Measurements from ENCODE around the gene NT5C1A.

NT5C1A gene

GRCh38 chr1:39663559-39663958, 8.3 kb downstream of the NT5C1A start:
- DNase-seq (ENCODE audit: low read depth in 2 of 2, low spot score in 1 of 2), result no peak

GRCh38 chr1:39662861-39663260, 9.0 kb downstream of the NT5C1A start:
- DNase-seq (ENCODE audit: low read depth in 2 of 2, low spot score in 1 of 2), result no peak

GRCh38 chr1:39659538-39659937, 12.4 kb downstream of the NT5C1A start:
- DNase-seq (ENCODE audit: low read depth in 2 of 2, low spot score in 1 of 2), result no peak

GRCh38 chr1:39659110-39659509, 12.8 kb downstream of the NT5C1A start:
- DNase-seq (ENCODE audit: low read depth in 2 of 2, low spot score in 1 of 2), result no peak

GRCh38 chr1:39657923-39658485, 13.9 kb downstream of the NT5C1A start:
- DNase-seq (ENCODE audit: low read depth in 2 of 2, low spot score in 1 of 2), result peak in 1 of 2 donors; percentile 15

- no peak for DNase-seq (ENCODE audit: low read depth in 2 of 2, low spot score in 1 of 2)
Observed at GRCh38 chr1:39657402-39657801, 14.5 kb downstream of the NT5C1A start.

- no peak for DNase-seq (ENCODE audit: low read depth in 2 of 2, low spot score in 1 of 2)
Observed at GRCh38 chr1:39656391-39656790, 15.5 kb downstream of the NT5C1A start.

GRCh38 chr1:39655578-39656268, 16.2 kb downstream of the NT5C1A start:
- DNase-seq (ENCODE audit: low read depth in 2 of 2, low spot score in 1 of 2), result no peak

GRCh38 chr1:39654291-39654690, 17.6 kb downstream of the NT5C1A start:
- DNase-seq (ENCODE audit: low read depth in 2 of 2, low spot score in 1 of 2), result no peak

GRCh38 chr1:39653546-39654031, 18.3 kb downstream of the NT5C1A start:
- DNase-seq (ENCODE audit: low read depth in 2 of 2, low spot score in 1 of 2), result peak; percentile 52 to 53

GRCh38 chr1:39652554-39652953, 19.4 kb downstream of the NT5C1A start:
- no peak for DNase-seq (ENCODE audit: low read depth in 2 of 2, low spot score in 1 of 2)

GRCh38 chr1:39652105-39652504, 19.8 kb downstream of the NT5C1A start:
- no peak for DNase-seq (ENCODE audit: low read depth in 2 of 2, low spot score in 1 of 2)

GRCh38 chr1:39650431-39650830, 21.5 kb downstream of the NT5C1A start:
- no peak for DNase-seq (ENCODE audit: low read depth in 2 of 2, low spot score in 1 of 2)

GRCh38 chr1:39649636-39650185, 22.2 kb downstream of the NT5C1A start:
- no peak for DNase-seq (ENCODE audit: low read depth in 2 of 2, low spot score in 1 of 2)

GRCh38 chr1:39648496-39648895, 23.4 kb downstream of the NT5C1A start:
- no peak for DNase-seq (ENCODE audit: low read depth in 2 of 2, low spot score in 1 of 2)

GRCh38 chr1:39647247-39647646, 24.7 kb downstream of the NT5C1A start:
- no peak for DNase-seq (ENCODE audit: low read depth in 2 of 2, low spot score in 1 of 2)

GRCh38 chr1:39646232-39647081, 25.4 kb downstream of the NT5C1A start:
- DNase-seq (ENCODE audit: low read depth in 2 of 2, low spot score in 1 of 2), result no peak

- no peak for DNase-seq (ENCODE audit: low read depth in 2 of 2, low spot score in 1 of 2)
Observed at GRCh38 chr1:39645411-39646043, 26.4 kb downstream of the NT5C1A start.

- no peak for DNase-seq (ENCODE audit: low read depth in 2 of 2, low spot score in 1 of 2)
Observed at GRCh38 chr1:39643705-39644104, 28.2 kb downstream of the NT5C1A start.

GRCh38 chr1:39642796-39643195, 29.1 kb downstream of the NT5C1A start:
- no peak for DNase-seq (ENCODE audit: low read depth in 2 of 2, low spot score in 1 of 2)

- no peak for DNase-seq (ENCODE audit: low read depth in 2 of 2, low spot score in 1 of 2)
Observed at GRCh38 chr1:39640861-39641260, 31.0 kb downstream of the NT5C1A start.

Measured in stimulated activated CD8-positive, alpha-beta memory T cell treated with anti-CD3 and anti-CD28 coated beads, Interleukin-4, amount 100 ng/mL, for 4 hours (primary cell).